ENCODE measurements around the gene MRLN.

MRLN gene

GRCh38 chr10:59694936-59695335, 58.3 kb downstream of the MRLN start:
- TF ChIP-seq CEBPB (IDR thresholded peaks at IDR 0.05) = no peak
- TF ChIP-seq ZBTB7A (IDR thresholded peaks at IDR 0.05; ENCODE audit: low read depth) = no peak
- no peak for TF ChIP-seq TCF12 (IDR thresholded peaks at IDR 0.05; ENCODE audit: low read depth)
- TF ChIP-seq EGR1 (IDR thresholded peaks at IDR 0.05) = no peak
- no peak for TF ChIP-seq TEAD4 (IDR thresholded peaks at IDR 0.05)
- no peak for TF ChIP-seq TAF1 (IDR thresholded peaks at IDR 0.05; ENCODE audit: low read depth)
- TF ChIP-seq NFIC (IDR thresholded peaks at IDR 0.05) = no peak
- TF ChIP-seq RAD21 (IDR thresholded peaks at IDR 0.05; ENCODE audit: low read depth) = no peak
- TF ChIP-seq CREB1 (IDR thresholded peaks at IDR 0.05; ENCODE audit: low read depth) = no peak
- no peak for TF ChIP-seq REST (IDR thresholded peaks at IDR 0.05; ENCODE audit: low read depth)
- TF ChIP-seq FOXM1 (IDR thresholded peaks at IDR 0.05; ENCODE audit: borderline replicate concordance, low read depth) = no peak
- TF ChIP-seq EP300 (IDR thresholded peaks at IDR 0.05; ENCODE audit: borderline replicate concordance) = no peak
- no peak for TF ChIP-seq YY1 (IDR thresholded peaks at IDR 0.05; ENCODE audit: low read depth)
- TF ChIP-seq USF1 (IDR thresholded peaks at IDR 0.05) = no peak
- TF ChIP-seq, protein P1, sequence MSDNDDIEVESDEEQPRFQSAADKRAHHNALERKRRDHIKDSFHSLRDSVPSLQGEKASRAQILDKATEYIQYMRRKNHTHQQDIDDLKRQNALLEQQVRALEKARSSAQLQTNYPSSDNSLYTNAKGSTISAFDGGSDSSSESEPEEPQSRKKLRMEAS (IDR thresholded peaks at IDR 0.05) = no peak

- TF ChIP-seq TAF1 (IDR thresholded peaks at IDR 0.05; ENCODE audit: low read depth) (no peak), CREB1 (IDR thresholded peaks at IDR 0.05; ENCODE audit: low read depth) (no peak), CEBPB (IDR thresholded peaks at IDR 0.05) (no peak), EP300 (IDR thresholded peaks at IDR 0.05; ENCODE audit: borderline replicate concordance) (no peak), TCF12 (IDR thresholded peaks at IDR 0.05; ENCODE audit: low read depth) (no peak), NFIC (IDR thresholded peaks at IDR 0.05) (no peak), FOXM1 (IDR thresholded peaks at IDR 0.05; ENCODE audit: borderline replicate concordance, low read depth) (no peak)
- TF ChIP-seq, protein P1 (IDR thresholded peaks at IDR 0.05) = no peak
Observed at GRCh38 chr10:59692113-59692512, 61.1 kb downstream of the MRLN start.

GRCh38 chr10:59688921-59689351, 64.3 kb downstream of the MRLN start:
- TF ChIP-seq ZBTB7A (IDR thresholded peaks at IDR 0.05; ENCODE audit: low read depth) = no peak
- TF ChIP-seq TAF1 (IDR thresholded peaks at IDR 0.05; ENCODE audit: low read depth) = no peak
- TF ChIP-seq EP300 (IDR thresholded peaks at IDR 0.05; ENCODE audit: borderline replicate concordance) = no peak
- no peak for TF ChIP-seq CREB1 (IDR thresholded peaks at IDR 0.05; ENCODE audit: low read depth)
- TF ChIP-seq CEBPB (IDR thresholded peaks at IDR 0.05) = no peak
- no peak for TF ChIP-seq YY1 (IDR thresholded peaks at IDR 0.05; ENCODE audit: low read depth)
- TF ChIP-seq, protein P1 (IDR thresholded peaks at IDR 0.05) = no peak
- no peak for TF ChIP-seq RAD21 (IDR thresholded peaks at IDR 0.05; ENCODE audit: low read depth)
- TF ChIP-seq NFIC (IDR thresholded peaks at IDR 0.05) = no peak

- TF ChIP-seq CREB1 (IDR thresholded peaks at IDR 0.05; ENCODE audit: low read depth) (no peak), NFIC (IDR thresholded peaks at IDR 0.05) (no peak), EGR1 (IDR thresholded peaks at IDR 0.05) (no peak), TAF1 (IDR thresholded peaks at IDR 0.05; ENCODE audit: low read depth) (no peak), USF1 (IDR thresholded peaks at IDR 0.05) (no peak), YY1 (IDR thresholded peaks at IDR 0.05; ENCODE audit: low read depth) (no peak), CEBPB (IDR thresholded peaks at IDR 0.05) (no peak), TCF12 (IDR thresholded peaks at IDR 0.05; ENCODE audit: low read depth) (no peak), ZBTB7A (IDR thresholded peaks at IDR 0.05; ENCODE audit: low read depth) (no peak), EP300 (IDR thresholded peaks at IDR 0.05; ENCODE audit: borderline replicate concordance) (no peak), FOXM1 (IDR thresholded peaks at IDR 0.05; ENCODE audit: borderline replicate concordance, low read depth) (no peak), TEAD4 (IDR thresholded peaks at IDR 0.05) (no peak), RAD21 (IDR thresholded peaks at IDR 0.05; ENCODE audit: low read depth) (no peak), REST (IDR thresholded peaks at IDR 0.05; ENCODE audit: low read depth) (no peak)
- TF ChIP-seq, protein P1 (IDR thresholded peaks at IDR 0.05) = no peak
Observed at GRCh38 chr10:59687657-59688056, 65.6 kb downstream of the MRLN start.
